ENCODE measurements around the gene PCDH12. TPM values are rescaled to one million over a fixed set of nuclear protein-coding genes. Genes with fewer than 3 reads are reported as not detected.

PCDH12 gene
- total and polyA plus RNA-seq, 2 of the 8 experiments (the other 6 are each of a cell fraction or from before 2014, with no cell fraction given): 0.06 to 0.17 TPM

DNA sequence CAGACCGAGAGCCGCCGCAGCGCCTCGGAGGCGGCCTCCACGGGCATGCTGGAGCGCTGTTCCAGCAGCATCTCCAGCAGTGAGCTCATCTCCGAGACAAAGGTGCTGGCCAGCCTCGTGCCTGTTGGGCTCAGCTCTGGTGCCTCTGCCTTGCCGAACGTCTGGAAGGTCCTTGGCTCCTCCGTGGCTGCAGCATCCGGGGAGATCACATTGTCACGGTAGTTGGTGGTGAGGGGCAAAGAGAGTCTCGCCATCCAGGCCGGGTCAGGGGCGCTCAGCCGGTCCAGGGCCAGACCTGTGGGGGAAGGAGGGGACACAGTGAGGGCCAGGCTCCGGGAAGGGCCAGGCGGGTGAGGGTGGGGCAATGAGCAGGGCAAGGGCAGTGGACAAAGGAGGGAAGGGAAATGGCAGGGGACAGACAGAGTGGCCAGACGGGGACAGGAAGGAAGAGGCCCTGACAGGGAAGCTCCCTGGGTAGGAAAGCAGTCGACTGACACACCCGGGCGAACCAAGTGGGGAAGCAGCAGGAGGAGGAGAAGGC, 12.4 kb downstream of the PCDH12 start:
- WGBS, 2 experiments (ENCODE audit: extremely low coverage in 1 of 2, insufficient coverage in 1 of 2, insufficient read length in 1 of 2, insufficient replicate concordance in 2 of 2, low coverage in 1 of 2, low lambda C conversion rate in 2 of 2, missing lambda C conversion rate in 1 of 2): 78% methylated on average over 25 of the region's 25 CpGs; no CpG with 5 or more reads in 1 of the 2 experiments
- H3K4me1 ChIP-seq (replicated peaks in 1 of 4; ENCODE audit: control insufficient read depth in 3 of 4, insufficient read depth in 4 of 4, low read length in 3 of 4): peaks cover 0 to 10% (median 7%) of the 10 kb centered on the region in 4 experiments; a peak in 5 of 7 replicates
- H4K5ac ChIP-seq (ENCODE audit: insufficient read length, low read depth, low read length): no peak overlapping the region
- H2BK120ac ChIP-seq (replicated peaks; ENCODE audit: low read depth, low read length): no peak overlapping the region
- H2AFZ ChIP-seq (ENCODE audit: low read length): no peak overlapping the region
- peak overlapping the region; percentile 66; the same call in 1 of the 2 replicates for H4K8ac ChIP-seq (ENCODE audit: extremely low read depth, insufficient read depth, low read length)
- H3K18ac ChIP-seq (ENCODE audit: extremely low read depth, low read length): peak overlapping the region; percentile 44; the same call in 1 of the 2 replicates
- H3K23ac ChIP-seq (ENCODE audit: insufficient read length): no peak overlapping the region
- no peaks in the 10 kb centered on the region for H4K20me1 ChIP-seq (replicated peaks in 1 of 2; ENCODE audit: control insufficient read depth in 1 of 2, insufficient read depth in 2 of 2, low read length in 2 of 2)
- H2BK15ac ChIP-seq (ENCODE audit: low read length): no peak overlapping the region
- H2AK5ac ChIP-seq (ENCODE audit: low read depth, low read length): no peak overlapping the region; the same call in 1 of the 2 replicates
- no peak overlapping the region for H3K4me3 ChIP-seq (ENCODE audit: extremely low read depth in 1 of 4, insufficient read depth in 2 of 4, low read depth in 3 of 4, low read length in 4 of 4)
- H3K79me2 ChIP-seq (ENCODE audit: control insufficient read depth in 1 of 2, insufficient read depth in 2 of 2, low read length in 2 of 2): no peaks in the 10 kb centered on the region
- no peak overlapping the region for H3K56ac ChIP-seq (replicated peaks; ENCODE audit: insufficient read length, low read depth, low read length)
- no peak overlapping the region for H3K4ac ChIP-seq (replicated peaks; ENCODE audit: insufficient read length, low read depth, low read length)
- H2BK5ac ChIP-seq (ENCODE audit: low read depth, low read length): peak overlapping the region; percentile 47; the same call in 1 of the 2 replicates
- POLR2A ChIA-PET (ENCODE audit: partially characterized antibody): interaction anchor here (0.6 to 9.2 kb wide), 10 partner anchors 9 to 309 kb away, joined by 3 to 121 read pairs (median 4); partner anchors contain the start of genes DELE1, HDAC3, PCDH1 and PCDH12
- DNase-seq (ENCODE audit: low read depth in 1 of 2, low spot score in 2 of 2) (peak in 1 of 2 experiments; percentile 59), FAIRE-seq (no peak)
- H3K9me3 ChIP-seq (ENCODE audit: insufficient read depth in 2 of 2, low read depth in 1 of 2, low read length in 1 of 2): no peaks in the 10 kb centered on the region
- H3K14ac ChIP-seq (ENCODE audit: insufficient read length): no peak overlapping the region
- H3K27me3 ChIP-seq (replicated peaks in 1 of 4; ENCODE audit: control insufficient read depth in 3 of 4, extremely low read depth in 1 of 4, insufficient read depth in 3 of 4, low read length in 3 of 4): no peaks in the 10 kb centered on the region; a peak in 1 of 7 replicates
- peak overlapping the region in 1 of 2 experiments; percentile 27; a peak in 3 of 4 replicates for H3K4me2 ChIP-seq (ENCODE audit: insufficient read depth in 1 of 2, low read depth in 2 of 2, low read length in 2 of 2)
- no peaks in the 10 kb centered on the region for H3K23me2 ChIP-seq (ENCODE audit: low read depth, low read length)
- H3K79me1 ChIP-seq (ENCODE audit: low read depth, low read length): no peaks in the 10 kb centered on the region
- CTCF ChIA-PET (ENCODE audit: partially characterized antibody): interaction anchor here (0.6 to 20.8 kb wide), 14 partner anchors 11 to 253 kb away, joined by 3 to 324 read pairs (median 4); partner anchors contain the start of genes PCDH1, PCDH12 and RNF14
- peak overlapping the region in 1 of 4 experiments; percentile 1; a peak in 1 of 7 replicates for H3K9ac ChIP-seq (replicated peaks in 1 of 4; ENCODE audit: extremely low read depth in 1 of 4, low read depth in 3 of 4, low read length in 3 of 4)
- H4K91ac ChIP-seq (replicated peaks; ENCODE audit: insufficient read length, low read length): peak overlapping the region; percentile 15
- peak overlapping the region; percentile 85; the same call in 1 of the 2 replicates for H2BK12ac ChIP-seq (ENCODE audit: low read depth, low read length)
- no peak overlapping the region for H3K27ac ChIP-seq (ENCODE audit: low read depth, low read length)
- H2BK20ac ChIP-seq (ENCODE audit: low read length): no peak overlapping the region
- no peaks in the 10 kb centered on the region; a peak in 1 of 8 replicates for H3K36me3 ChIP-seq (ENCODE audit: control insufficient read depth in 2 of 4, insufficient read depth in 4 of 4, low read length in 3 of 4)
- no peak for TF ChIP-seq YY1 (IDR thresholded peaks at IDR 0.05; ENCODE audit: low read depth, low read length)
- TF ChIP-seq BACH1 (IDR thresholded peaks at IDR 0.05; ENCODE audit: low read length): no peak
- no peak for TF ChIP-seq ZNF274 (IDR thresholded peaks at IDR 0.05; ENCODE audit: borderline replicate concordance, extremely low read depth, low read length)
- no peak for TF ChIP-seq EZH2 (IDR thresholded peaks at IDR 0.05; ENCODE audit: low read depth, low read length, severe bottlenecking)
- TF ChIP-seq TBP (IDR thresholded peaks at IDR 0.05; ENCODE audit: low read depth, low read length): 0 out of 2 replicates have a peak, but pooled peaks have one; percentile 20
- no peak for TF ChIP-seq CEBPB (IDR thresholded peaks at IDR 0.05; ENCODE audit: low read depth, low read length)
- TF ChIP-seq KDM1A (IDR thresholded peaks at IDR 0.05; ENCODE audit: borderline replicate concordance, low read length): no peak
- no peak for TF ChIP-seq TAF1 (IDR thresholded peaks at IDR 0.05; ENCODE audit: low read depth, low read length)
- TF ChIP-seq RFX5 (IDR thresholded peaks at IDR 0.05; ENCODE audit: borderline replicate concordance, low read depth, low read length): no peak
- TF ChIP-seq, protein P1, sequence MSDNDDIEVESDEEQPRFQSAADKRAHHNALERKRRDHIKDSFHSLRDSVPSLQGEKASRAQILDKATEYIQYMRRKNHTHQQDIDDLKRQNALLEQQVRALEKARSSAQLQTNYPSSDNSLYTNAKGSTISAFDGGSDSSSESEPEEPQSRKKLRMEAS (IDR thresholded peaks at IDR 0.05): peak; percentile 81
- no peak for TF ChIP-seq PHF8 (conservative IDR thresholded peaks at IDR 0.05; ENCODE audit: low read depth, low read length)
- no peak for TF ChIP-seq KDM4A (IDR thresholded peaks at IDR 0.05; ENCODE audit: low read depth, low read length, severe bottlenecking)
- TF ChIP-seq CBX5 (IDR thresholded peaks at IDR 0.05; ENCODE audit: low read depth, low read length): no peak
